Esophagus muscularis mucosa (tissue), 4 donors: ENCODE results near the gene FOXO3. TPM values are rescaled to one million over a fixed set of nuclear protein-coding genes. Genes with fewer than 3 reads are reported as not detected.
"Not testable (repeated sequence)": the region's sequence is repeated elsewhere in the genome, so short reads cannot be mapped to it uniquely, and the experiment has no call there.

Source experiments
- DNase-seq: peaks from one replicate; pipeline ENCODE4 v3.0.0-alpha.2; 2017; ENCODE audit errors: extremely low spot score
- H3K27ac ChIP-seq, 4 donors: fragments of 200-600 bp; sonication (generic); replicated peaks in 1 of 4; 1 replicate in 3 of 4; 2 replicates in 1 of 4; pipeline ENCODE4 v1.5.1; 2016 to 2019; ENCODE audit warnings: mild to moderate bottlenecking in 1 of 4
- H3K27me3 ChIP-seq, 4 donors: fragments of 200-600 bp; sonication (generic); one replicate each; pipeline versions ENCODE4 v1.5.1 to v1.6.0; 2016 to 2019
- H3K36me3 ChIP-seq, 4 donors: fragments of 200-600 bp; sonication (generic); one replicate each; pipeline ENCODE4 v1.5.1; 2016 to 2019
- H3K4me1 ChIP-seq, 4 donors: fragments of 200-600 bp; sonication (generic); one replicate each; pipeline ENCODE4 v1.5.1; 2016 to 2019
- H3K4me3 ChIP-seq, 4 donors: fragments of 200-600 bp; sonication (generic); 1 replicate in 2 of 4; 2 replicates in 2 of 4; pipeline ENCODE4 v1.5.1; 2016 to 2019; ENCODE audit warnings: mild to moderate bottlenecking in 4 of 4, moderate library complexity in 1 of 4
- H3K9me3 ChIP-seq, 4 donors: fragments of 200-600 bp; sonication (generic); 1 replicate in 3 of 4; 2 replicates in 1 of 4; pipeline ENCODE4 v1.5.1; 2016 to 2019
- CTCF ChIP-seq, 3 experiments: fragments of 200-600 bp in 2 of 3; fragments of 450-650 bp in 1 of 3; sonication (generic) in 2 of 3; IDR thresholded peaks; one replicate each; pipeline ENCODE4 v1.5.1; 2017 to 2019; ENCODE audit warnings: antibody characterized with exemption in 3 of 3, mild to moderate bottlenecking in 2 of 3, moderate library complexity in 1 of 3
- EP300 ChIP-seq: sonication (generic); formaldehyde crosslinking; IDR thresholded peaks from one replicate; pipeline ENCODE4 v1.6.1; 2017; ENCODE audit warnings: antibody characterized with exemption
- POLR2A ChIP-seq: fragments of 450-650 bp; IDR thresholded peaks from one replicate; pipeline ENCODE4 v1.6.1; 2017; ENCODE audit warnings: antibody characterized with exemption, moderate library complexity, mild to moderate bottlenecking, low read depth
- POLR2AphosphoS5 ChIP-seq, 2 donors: sonication (generic); formaldehyde crosslinking; IDR thresholded peaks; one replicate each; pipeline ENCODE4 v1.6.1; 2017; ENCODE audit warnings: antibody characterized with exemption in 2 of 2
- WGBS: methylation state at CpG from one replicate; pipeline ENCODE4 v1.1.5; 2018; 5-methylcytosine and 5-hydroxymethylcytosine counted together
- intact Hi-C: fragments of 100-400 bp; cut with DNase I; formaldehyde crosslinking; loops from one replicate; pipeline ENCODE4 v1.15.1; 2023
- total RNA-seq, 4 donors: library from RNA; depleted of rRNA; stranded (reverse); fragments of >200 nt; gene quantifications; one replicate each; pipeline versions ENCODE4 v1.1.0 to v1.2.1, GENCODE V29; 2016

The FOXO3 gene
- total RNA-seq, 4 donors from 2014 or later = 92.2 to 154 (median 122) TPM

GRCh38 chr6:108656836-108657235 is 96.1 kb downstream of the FOXO3 start:
- no peak for TF ChIP-seq POLR2AphosphoS5 (IDR thresholded peaks at IDR 0.05)
- TF ChIP-seq CTCF (IDR thresholded peaks at IDR 0.05) = no peak
- TF ChIP-seq POLR2A = no peak
- TF ChIP-seq EP300 = no peak
- intact Hi-C loops = loop anchor here (10.0 kb wide), 1 partner anchor 428 kb away; no protein-coding TSS in a partner anchor
- Histone ChIP-seq H3K9me3 (no peaks in the 10 kb centered on the region), H3K27me3 (no peaks in the 10 kb centered on the region), H3K36me3 (no peaks in the 10 kb centered on the region), H3K4me1 (peaks cover 87 to 100% (median 93%) of the 10 kb centered on the region in 4 donors), H3K4me3 (peak overlapping the region; percentile 30 to 49 (median 32)), H3K27ac (peak overlapping the region; percentile 81 to 89 (median 86))
- DNase-seq = no peak
- 55% methylated on average over 2 of the region's 2 CpGs for WGBS

- Histone ChIP-seq H3K4me1 (peaks cover 82 to 96% (median 88%) of the 10 kb centered on the region in 4 donors), H3K27ac (peak overlapping the region in 3 of 4 donors; percentile 10 to 89 (median 81))
- WGBS = 95% methylated on average over 2 of the region's 2 CpGs
These were observed 97.5 kb downstream of the FOXO3 start for GRCh38 chr6:108658174-108658573.

GRCh38 chr6:108658785-108659184 is 98.1 kb downstream of the FOXO3 start:
- intact Hi-C loops = loop anchor here (10.0 kb wide), 1 partner anchor 426 kb away; no protein-coding TSS in a partner anchor
- H3K36me3 ChIP-seq, H3K4me3 ChIP-seq, H3K9me3 ChIP-seq, DNase-seq, H3K27me3 ChIP-seq: not testable (repeated sequence)
- 97% methylated on average over 4 of the region's 4 CpGs for WGBS
- Histone ChIP-seq H3K27ac (peak overlapping the region in 3 of 4 donors; percentile 5 to 89 (median 10)), H3K4me1 (peaks cover 76 to 90% (median 81%) of the 10 kb centered on the region in 4 donors)

More at GRCh38 chr6:108658174-108658573, 97.5 kb downstream of the FOXO3 start:
- H3K9me3 ChIP-seq = no peaks in the 10 kb centered on the region
- no peaks in the 10 kb centered on the region for H3K27me3 ChIP-seq
- H3K4me3 ChIP-seq = peak overlapping the region; percentile 30 to 49 (median 32)
- TF ChIP-seq CTCF (IDR thresholded peaks at IDR 0.05) = no peak
- no peak for TF ChIP-seq POLR2A
- no peak for TF ChIP-seq POLR2AphosphoS5 (IDR thresholded peaks at IDR 0.05)
- no peak for TF ChIP-seq EP300
- no peak for DNase-seq
- intact Hi-C loops = loop anchor here (10.0 kb wide), 1 partner anchor 427 kb away; no protein-coding TSS in a partner anchor
- no peaks in the 10 kb centered on the region for H3K36me3 ChIP-seq

- Histone ChIP-seq H3K27me3 (no peaks in the 10 kb centered on the region), H3K9me3 (no peaks in the 10 kb centered on the region), H3K4me1 (peaks cover 63 to 78% (median 70%) of the 10 kb centered on the region in 4 donors), H3K27ac (no peak overlapping the region), H3K36me3 (peaks cover 6 to 17% (median 13%) of the 10 kb centered on the region in 4 donors), H3K4me3 (no peak overlapping the region)
- WGBS = 82% methylated on average over 4 of the region's 4 CpGs
- TF ChIP-seq POLR2AphosphoS5 (IDR thresholded peaks at IDR 0.05) (no peak), EP300 (no peak), CTCF (IDR thresholded peaks at IDR 0.05) (no peak), POLR2A (no peak)
- intact Hi-C loops = no loop called here
- DNase-seq = no peak
These were observed 99.5 kb downstream of the FOXO3 start for GRCh38 chr6:108660251-108660650.

- Histone ChIP-seq H3K27me3 (no peaks in the 10 kb centered on the region), H3K36me3 (peaks cover 8 to 28% (median 17%) of the 10 kb centered on the region in 4 donors), H3K4me1 (peaks cover 56 to 78% (median 67%) of the 10 kb centered on the region in 4 donors), H3K27ac (no peak overlapping the region), H3K9me3 (no peaks in the 10 kb centered on the region), H3K4me3 (no peak overlapping the region)
- no peak for DNase-seq
- intact Hi-C loops = no loop called here
- TF ChIP-seq POLR2AphosphoS5 (IDR thresholded peaks at IDR 0.05) (no peak), POLR2A (no peak), EP300 (no peak), CTCF (IDR thresholded peaks at IDR 0.05) (no peak)
- WGBS = 94% methylated on average over 1 of the region's 1 CpG
These were observed 100.7 kb downstream of the FOXO3 start for GRCh38 chr6:108661430-108661829.
